ENCODE data around the gene CD80. TPM values are rescaled to one million over a fixed set of nuclear protein-coding genes. Genes with fewer than 3 reads are reported as not detected.

CD80 gene
- total RNA-seq, 1 donor from 2014 or later = not detected

DNA sequence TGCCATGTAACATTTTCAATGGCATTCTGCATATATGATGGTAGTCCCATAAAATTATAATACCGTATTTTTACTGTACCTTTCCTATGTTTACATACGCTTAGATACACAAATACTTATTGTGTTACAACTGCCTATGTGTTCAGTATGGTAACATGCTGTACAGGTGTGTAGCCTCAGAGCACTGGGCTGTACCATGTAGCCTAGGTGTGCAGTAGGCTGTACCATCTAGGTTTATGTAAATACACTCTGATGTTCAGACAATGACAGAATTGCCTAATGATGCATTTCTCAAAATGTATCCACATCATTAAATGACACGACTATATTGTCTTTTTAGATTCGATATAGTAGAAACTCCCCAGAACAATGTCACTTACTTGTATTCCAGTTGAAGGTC, 22.7 kb downstream of the CD80 start:
- H3K4me3 ChIP-seq (ENCODE audit: low read depth, low read length) = no peak overlapping the region
- TF ChIP-seq, protein P1, sequence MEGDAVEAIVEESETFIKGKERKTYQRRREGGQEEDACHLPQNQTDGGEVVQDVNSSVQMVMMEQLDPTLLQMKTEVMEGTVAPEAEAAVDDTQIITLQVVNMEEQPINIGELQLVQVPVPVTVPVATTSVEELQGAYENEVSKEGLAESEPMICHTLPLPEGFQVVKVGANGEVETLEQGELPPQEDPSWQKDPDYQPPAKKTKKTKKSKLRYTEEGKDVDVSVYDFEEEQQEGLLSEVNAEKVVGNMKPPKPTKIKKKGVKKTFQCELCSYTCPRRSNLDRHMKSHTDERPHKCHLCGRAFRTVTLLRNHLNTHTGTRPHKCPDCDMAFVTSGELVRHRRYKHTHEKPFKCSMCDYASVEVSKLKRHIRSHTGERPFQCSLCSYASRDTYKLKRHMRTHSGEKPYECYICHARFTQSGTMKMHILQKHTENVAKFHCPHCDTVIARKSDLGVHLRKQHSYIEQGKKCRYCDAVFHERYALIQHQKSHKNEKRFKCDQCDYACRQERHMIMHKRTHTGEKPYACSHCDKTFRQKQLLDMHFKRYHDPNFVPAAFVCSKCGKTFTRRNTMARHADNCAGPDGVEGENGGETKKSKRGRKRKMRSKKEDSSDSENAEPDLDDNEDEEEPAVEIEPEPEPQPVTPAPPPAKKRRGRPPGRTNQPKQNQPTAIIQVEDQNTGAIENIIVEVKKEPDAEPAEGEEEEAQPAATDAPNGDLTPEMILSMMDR (conservative IDR thresholded peaks at IDR 0.05; ENCODE audit: low read depth, low read length) = no peak

DNA sequence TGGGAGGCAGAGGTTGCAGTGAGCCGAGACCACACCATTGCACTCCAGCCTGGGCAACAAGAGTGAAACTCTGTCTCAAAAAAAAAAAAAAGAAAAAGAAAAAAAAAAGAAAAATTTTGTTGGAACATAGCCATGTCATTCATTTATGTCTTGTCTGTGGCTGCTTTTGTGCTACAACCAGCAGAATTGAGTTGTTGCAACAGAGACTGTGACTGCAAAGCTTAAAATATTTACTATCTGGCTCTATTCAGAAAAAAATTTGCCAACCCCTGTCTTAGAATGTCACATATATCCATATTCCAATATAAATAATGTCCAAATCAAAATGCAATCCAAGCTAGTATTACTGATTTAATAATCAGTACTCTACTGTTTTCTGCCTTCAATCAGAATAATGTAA, 25.1 kb downstream of the CD80 start:
- DNase-seq (ENCODE audit: low read depth) = no peak
- no peak overlapping the region for H3K4me3 ChIP-seq (ENCODE audit: low read depth, low read length)
- TF ChIP-seq, protein P1 (conservative IDR thresholded peaks at IDR 0.05; ENCODE audit: low read depth, low read length) = no peak

More for the DNA sequence above, 22.7 kb downstream of the CD80 start:
- DNase-seq (ENCODE audit: low read depth) = no peak

DNA sequence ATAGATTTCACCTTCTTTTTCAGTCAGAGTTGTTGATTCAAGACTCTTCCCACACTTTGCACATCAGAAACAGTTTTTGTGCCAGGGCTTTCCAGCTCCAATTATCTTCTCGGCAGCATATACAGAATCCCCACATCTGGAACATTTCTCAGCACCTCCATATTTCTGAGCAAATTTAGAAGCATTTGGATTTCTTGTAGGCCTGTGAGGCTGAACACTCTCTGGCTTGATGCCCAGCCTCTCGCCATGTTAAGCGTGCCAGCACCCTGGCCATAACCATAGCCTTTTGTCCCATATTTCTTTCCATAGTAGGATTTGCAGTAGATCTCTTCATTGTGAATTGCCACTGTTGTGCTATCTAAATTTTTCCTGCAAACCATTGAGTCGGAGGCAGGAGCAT, 28.3 kb downstream of the CD80 start:
- H3K4me3 ChIP-seq (ENCODE audit: low read depth, low read length) = no peak overlapping the region
- no peak for DNase-seq (ENCODE audit: low read depth)
- TF ChIP-seq, protein P1 (conservative IDR thresholded peaks at IDR 0.05; ENCODE audit: low read depth, low read length) = no peak

DNA sequence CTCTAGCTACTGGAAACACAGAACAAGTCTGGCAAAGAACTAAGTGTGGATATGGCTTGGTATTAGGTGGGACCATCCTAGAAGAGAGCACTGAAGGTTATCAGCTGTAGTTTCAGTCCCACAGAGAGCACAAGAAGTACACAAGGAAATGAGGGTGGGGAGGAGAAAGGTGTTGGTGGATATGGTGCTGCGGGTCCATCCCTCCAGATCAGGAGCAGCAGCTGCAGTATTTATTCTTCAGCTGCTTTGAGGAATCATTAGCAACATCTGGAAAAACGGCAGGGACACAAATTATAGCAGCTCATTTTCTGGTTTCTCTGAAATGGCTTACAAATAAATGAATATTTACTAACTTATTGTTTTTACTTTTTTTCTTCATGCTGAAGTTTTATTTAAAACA, 29.0 kb downstream of the CD80 start:
- no peak for DNase-seq (ENCODE audit: low read depth)
- TF ChIP-seq, protein P1 (conservative IDR thresholded peaks at IDR 0.05; ENCODE audit: low read depth, low read length) = no peak
- H3K4me3 ChIP-seq (ENCODE audit: low read depth, low read length) = no peak overlapping the region

DNA sequence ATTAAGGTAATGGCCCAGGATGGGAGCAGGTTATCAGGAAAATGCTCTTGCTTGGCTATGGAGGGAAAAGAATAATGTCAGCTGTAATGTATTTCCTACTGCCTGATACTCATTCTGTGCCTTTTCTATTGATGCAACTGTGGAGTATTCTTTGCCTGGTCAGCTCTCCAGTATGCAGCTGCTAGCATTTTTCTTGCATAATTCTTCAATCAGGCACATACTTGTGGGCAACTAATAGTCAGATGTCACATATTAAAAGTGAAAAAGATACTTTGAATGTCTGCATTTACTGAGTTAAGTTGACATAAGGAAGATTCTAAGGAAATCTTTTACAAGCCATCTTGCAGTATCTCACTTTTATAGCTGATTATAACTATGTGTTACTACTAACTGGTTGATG, 29.5 kb downstream of the CD80 start:
- TF ChIP-seq, protein P1 (conservative IDR thresholded peaks at IDR 0.05; ENCODE audit: low read depth, low read length) = no peak
- H3K4me3 ChIP-seq (ENCODE audit: low read depth, low read length) = no peak overlapping the region
- peak; percentile 10 for DNase-seq (ENCODE audit: low read depth)

DNA sequence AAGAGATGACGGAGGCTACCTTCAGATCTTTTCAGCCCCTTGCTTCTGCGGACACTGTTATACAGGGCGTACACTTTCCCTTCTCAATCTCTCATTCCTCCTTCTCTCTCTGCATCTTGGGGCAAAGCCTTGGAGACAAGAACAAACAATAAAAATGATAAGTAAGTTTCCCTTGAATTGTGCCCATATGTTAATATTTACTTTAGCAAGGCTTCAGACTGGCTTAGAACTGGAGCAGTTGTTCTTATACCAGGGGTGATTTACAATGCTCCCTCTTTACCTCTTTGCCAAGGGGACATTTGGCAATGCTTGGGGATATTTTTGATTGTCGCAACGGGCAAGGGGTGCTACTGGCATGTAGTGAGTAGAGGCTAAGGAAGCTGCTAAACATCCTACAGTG, 31.7 kb downstream of the CD80 start:
- no peak for DNase-seq (ENCODE audit: low read depth)
- TF ChIP-seq, protein P1 (conservative IDR thresholded peaks at IDR 0.05; ENCODE audit: low read depth, low read length) = no peak
- no peak overlapping the region for H3K4me3 ChIP-seq (ENCODE audit: low read depth, low read length)

DNA sequence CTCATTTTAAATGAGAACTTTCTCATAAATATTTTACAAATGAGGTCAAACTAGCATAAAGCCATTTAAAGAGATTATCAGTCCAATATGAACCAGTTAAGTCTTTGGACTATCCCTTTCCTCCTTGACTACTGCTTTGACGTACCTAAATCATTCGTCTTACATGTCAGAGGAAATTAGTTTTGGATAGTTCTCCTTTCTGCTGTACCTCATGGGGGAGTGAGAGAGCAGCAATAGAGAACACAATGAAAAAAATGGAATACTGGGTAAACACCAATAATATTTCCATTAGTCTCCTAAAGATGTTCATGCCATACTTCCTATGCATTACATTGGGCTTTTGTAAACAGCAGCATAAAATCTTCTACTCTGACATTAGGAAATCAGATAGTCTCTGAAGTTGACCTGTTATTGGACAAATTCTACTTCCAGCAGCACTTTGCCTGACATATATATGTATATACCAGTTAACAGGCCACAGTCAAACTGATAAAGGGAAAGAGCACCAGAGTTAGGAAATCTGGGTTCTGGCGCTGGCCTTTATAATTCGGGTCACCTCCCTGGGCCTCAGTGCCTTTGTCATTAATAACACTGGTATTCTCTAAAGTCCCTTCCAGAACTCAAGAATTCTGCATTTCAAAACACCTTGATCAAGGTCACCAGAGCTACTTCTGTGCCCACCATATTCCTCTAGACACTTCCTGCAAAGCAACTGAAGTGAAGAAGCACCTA, 34.3 kb downstream of the CD80 start:
- TF ChIP-seq, protein P1 (conservative IDR thresholded peaks at IDR 0.05; ENCODE audit: low read depth, low read length) = peak; percentile 62
- no peak for DNase-seq (ENCODE audit: low read depth)
- no peak overlapping the region for H3K4me3 ChIP-seq (ENCODE audit: low read depth, low read length)
